DMS79 (cell line): ENCODE results near the gene MRPL4.

Experiments used
- DNase-seq: peaks from one replicate; lab custom pipeline; 2025; lab: John Stamatoyannopoulos, UW

Gene MRPL4

DNA sequence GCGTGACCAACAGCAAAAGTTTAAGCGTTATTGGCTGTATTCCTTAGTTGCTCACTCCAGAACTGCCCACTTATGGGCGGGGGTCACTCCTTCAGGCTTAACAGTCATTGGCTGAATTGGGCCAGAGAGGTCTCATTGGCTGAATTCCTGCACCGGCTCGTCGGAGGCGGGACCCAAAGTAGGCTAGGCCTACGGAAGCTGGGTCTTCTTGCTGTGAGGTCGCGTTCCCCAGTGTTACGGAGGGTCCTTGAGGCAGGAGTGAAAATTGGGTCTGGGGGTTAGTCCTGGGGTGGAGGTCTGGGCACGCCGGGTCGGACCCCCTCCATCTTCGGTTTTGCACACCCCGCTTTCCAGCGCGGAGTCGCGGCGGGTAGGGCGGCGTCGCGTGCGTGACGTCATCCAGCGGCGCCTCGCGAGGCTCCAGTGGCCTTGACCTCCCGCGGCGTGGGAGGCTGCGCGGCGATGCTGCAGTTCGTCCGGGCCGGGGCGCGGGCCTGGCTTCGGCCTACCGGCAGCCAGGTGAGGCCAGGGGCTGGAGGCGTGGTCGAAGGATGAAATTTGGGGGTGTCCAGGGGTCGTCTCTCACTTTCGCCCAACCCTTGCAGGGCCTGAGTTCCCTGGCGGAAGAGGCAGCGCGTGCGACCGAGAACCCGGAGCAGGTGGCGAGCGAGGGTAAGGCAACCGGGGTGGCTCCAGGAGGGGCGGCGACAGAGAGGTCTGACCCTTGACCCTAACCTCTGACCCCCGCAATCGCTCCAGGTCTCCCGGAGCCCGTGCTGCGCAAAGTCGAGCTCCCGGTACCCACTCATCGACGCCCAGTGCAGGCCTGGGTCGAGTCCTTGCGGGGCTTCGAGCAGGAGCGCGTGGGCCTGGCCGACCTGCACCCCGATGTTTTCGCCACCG is at the start of gene MRPL4:
Gene MRPL4, plus strand, starts transcription at position 423 of the 903 bp plus-strand sequence. Its CDS starts 40 bp downstream, at position 463.
- peak; percentile 98 for DNase-seq

DNA sequence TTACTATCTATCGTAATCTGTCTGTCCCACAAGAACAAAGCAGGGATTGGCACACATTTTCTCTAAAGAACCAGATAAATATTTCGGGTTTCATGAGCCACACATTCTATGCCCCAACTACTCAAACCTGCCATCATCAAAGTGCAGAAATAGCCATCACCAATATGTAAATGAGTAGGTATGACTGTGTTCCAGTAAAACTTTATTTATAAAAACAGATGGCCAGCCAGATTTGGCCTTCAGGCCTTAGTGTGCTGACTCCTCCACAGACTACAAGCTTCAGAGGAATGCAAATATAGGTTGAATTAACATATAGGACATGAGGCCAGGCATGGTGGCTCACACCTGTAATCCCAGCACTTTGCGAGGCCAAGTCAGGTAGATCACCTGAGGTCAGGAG is 48.3 kb upstream of the MRPL4 start:
- DNase-seq, result no peak

DNA sequence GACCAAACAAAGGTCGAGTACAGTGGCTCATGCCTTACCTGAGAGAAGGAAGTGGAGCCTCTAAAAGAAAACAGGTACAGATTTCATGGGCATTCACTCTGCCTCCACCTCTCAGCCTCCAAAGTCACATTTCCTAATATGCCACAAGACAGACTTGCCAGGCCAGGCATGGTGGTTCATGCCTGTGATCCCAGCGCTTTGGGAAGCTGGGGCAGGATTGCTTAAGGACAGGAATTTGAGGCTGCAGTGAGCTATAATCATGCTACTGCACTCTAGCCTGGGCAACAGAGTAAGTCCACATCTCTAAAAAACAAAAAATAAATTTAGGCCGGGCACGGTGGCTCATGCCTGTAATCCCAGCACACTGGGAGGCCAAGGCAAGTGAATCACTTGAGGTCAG is 46.4 kb upstream of the MRPL4 start:
- no peak for DNase-seq

DNA sequence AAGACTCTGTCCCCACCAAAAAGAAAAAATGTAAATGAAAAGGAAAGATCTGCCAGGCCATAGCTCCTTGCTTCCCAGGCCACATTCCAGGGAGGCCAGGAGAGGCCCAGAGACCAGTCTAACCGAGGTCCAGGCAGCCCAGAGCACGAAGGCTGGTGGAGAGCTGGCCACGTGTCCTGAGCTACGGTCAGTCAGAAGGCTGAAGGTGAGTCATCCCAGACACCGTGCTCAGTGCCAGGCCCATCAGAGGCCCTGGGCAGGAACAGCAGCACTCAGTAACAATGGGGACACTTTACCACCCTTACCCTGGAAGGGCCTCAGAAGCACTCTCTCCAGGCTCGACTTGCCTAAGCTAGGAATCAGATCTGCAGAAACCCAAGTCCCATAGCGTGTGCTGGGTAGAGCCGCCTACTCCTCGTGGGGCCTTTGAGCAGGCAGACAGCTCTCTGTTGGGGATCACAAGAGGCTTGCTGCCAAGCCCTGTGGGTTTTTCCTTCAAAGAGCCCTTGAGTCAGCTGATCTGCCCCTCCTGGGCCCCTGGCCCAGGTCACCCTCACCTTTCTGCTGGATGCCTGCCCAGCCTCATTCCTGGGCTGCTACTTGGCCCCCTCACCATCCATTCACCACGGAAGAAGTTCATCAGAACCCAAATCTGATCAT is 45.7 kb upstream of the MRPL4 start:
- peak; percentile 83 for DNase-seq

- no peak for DNase-seq
Observed at GRCh38 chr19:10207026-10207425, 45.0 kb upstream of the MRPL4 start.

DNA sequence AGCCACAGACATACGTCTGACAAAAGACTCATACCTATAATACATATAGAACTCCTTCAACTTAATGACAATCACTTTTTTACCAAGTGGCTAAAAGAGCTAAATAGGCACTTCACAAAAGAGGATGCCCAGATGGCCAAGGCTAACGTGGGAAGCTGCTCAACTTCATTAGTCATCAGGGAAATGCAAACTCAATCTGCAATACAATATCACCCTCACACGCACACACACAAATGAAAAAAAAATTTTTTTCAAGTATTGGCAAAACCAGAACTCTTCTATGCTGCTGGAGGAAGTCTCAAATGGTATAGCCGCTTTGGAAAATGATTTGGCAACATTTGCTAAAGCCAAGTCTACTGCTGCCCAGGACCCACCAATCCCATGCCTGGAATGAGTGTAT is 42.7 kb upstream of the MRPL4 start:
- DNase-seq, result peak; percentile 35

DNA sequence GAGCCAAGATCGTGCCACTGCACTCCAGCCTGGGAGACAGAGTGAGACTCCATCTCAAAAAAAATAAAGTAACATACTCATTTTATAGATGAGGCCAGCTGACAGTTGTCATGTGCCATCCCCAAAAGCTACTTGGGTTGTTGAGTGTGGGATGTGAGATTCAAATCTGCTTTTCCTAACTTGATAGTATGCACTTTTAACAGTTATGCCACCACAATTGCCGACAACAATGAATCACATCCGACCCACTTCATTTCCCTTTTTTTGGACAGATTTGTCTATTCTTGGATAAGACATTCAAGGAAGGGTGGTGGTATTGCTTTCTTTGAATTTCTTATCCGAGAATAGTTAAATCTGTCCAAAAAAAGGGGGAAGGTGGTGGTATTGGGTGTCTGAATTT is 41.0 kb upstream of the MRPL4 start:
- no peak for DNase-seq

- no peak for DNase-seq
Observed at GRCh38 chr19:10211691-10212090, 40.3 kb upstream of the MRPL4 start.

DNA sequence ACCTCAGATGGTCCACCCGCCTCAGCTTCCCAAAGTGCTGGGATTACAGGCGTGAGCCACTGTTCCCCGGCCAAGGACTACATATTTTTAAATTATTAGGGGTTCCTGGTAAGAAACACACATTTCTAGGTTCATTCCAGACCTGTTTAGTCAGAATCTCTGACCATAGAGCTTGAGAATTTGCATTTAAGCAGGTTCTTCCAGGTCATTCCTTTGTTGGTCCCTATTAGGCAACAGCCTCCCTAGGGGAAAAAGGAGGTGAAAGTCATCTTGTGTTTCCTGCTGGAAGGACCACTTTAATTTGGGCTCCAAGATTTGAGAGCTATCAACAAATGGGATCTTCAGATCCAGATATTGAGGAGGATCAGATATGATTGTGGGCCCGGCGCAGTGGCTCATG is 37.2 kb upstream of the MRPL4 start:
- no peak for DNase-seq

DNA sequence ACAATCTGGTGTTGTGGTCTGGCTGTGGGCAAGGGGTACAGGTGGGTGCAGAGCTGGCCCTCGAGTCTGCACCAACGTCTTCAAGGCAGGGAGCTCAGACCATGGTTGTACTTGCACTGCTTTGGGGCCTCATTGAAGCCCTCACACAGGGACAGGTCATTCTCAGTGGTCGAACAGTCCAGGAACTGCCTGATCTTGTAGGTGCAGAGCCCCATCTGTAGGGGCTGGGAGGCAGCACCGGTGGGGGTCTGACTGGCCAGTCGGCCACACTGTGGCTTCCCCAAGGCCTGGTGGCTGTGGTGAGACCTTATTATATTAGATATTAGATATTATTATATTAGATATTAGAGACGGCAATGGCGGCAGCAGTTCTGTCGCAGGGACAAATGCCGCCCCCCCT is 34.9 kb upstream of the MRPL4 start:
- no peak for DNase-seq

- DNase-seq, result no peak
Observed at GRCh38 chr19:10219678-10220077, 32.3 kb upstream of the MRPL4 start.

DNA sequence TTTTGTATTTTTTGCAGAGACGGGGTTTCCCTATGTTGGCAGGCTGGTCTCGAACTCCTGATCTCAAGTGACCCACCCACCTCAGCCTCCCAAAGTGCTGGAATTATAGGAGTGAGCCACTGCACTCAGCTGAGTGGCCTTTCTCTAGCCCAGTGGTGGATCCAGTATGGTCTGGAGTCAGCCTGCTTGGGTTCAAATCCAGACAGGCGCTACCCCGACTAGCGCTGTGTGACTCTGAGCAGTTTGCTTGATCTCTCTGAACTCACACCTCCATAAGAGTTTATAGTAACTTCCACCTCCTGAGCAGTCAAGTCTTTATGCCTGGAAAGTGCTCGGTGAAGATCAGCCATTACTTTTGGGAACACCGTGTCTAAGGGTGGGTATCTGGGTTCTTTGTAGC is 31.3 kb upstream of the MRPL4 start:
- DNase-seq, result no peak

DNA sequence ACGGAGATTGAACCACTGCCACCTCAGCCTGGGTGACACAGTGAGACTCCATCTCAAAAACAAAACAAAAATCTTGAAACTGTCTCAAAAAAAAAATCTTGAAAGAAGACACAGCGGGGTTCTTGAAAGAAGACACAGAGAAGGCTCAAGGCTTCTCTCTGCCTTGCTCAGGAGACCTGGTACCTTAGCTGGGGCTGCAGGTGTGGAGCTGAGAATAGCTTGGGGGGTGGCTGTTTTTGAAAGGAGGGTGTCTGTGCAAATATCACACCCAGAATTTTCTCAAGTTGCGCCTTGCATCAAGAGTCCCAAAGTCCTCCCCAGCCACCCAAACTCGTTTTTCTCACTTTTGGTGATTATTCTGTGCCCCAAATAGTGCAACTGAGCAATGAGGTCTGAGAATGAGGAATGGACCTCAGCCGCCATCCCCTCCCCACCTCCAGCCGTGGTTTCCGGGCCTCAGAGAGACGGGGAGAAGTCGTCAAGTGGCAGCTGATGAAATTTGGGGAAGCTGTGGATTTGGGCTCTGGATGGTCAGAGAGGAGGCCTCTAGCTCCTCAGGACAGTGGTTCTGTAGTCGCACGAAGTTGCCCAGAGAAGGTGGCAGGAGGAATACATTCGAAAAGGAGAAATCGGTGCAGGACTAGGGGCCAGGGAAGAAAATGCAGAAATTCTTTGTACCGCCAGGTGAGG is 29.7 kb upstream of the MRPL4 start:
- no peak for DNase-seq

- no peak for DNase-seq
Observed at GRCh38 chr19:10223488-10224213, 28.4 kb upstream of the MRPL4 start.

DNA sequence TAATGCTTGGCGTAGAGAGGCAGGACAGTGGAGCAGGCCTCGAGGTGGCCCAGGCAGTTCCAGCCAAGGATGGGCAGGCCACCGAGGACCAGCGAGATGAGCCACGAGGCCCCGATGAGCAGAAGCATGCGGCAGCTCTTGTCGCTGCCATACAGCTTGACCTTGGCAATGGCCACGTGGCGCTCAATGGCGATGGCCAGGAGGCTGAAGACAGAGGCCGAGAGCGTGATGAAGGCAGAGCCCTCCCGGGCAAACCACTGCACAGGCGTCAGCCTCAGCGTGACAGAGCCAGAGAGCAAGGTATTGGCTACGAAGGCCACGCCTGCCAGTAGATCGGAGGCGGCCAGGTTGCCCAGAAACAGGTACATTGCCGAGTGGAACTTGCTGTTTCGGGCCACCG is 27.7 kb upstream of the MRPL4 start:
- no peak for DNase-seq

GRCh38 chr19:10226021-10226375 is 26.0 kb upstream of the MRPL4 start:
- DNase-seq, result no peak

- DNase-seq, result no peak
Observed at GRCh38 chr19:10226376-10227025, 25.5 kb upstream of the MRPL4 start.

DNA sequence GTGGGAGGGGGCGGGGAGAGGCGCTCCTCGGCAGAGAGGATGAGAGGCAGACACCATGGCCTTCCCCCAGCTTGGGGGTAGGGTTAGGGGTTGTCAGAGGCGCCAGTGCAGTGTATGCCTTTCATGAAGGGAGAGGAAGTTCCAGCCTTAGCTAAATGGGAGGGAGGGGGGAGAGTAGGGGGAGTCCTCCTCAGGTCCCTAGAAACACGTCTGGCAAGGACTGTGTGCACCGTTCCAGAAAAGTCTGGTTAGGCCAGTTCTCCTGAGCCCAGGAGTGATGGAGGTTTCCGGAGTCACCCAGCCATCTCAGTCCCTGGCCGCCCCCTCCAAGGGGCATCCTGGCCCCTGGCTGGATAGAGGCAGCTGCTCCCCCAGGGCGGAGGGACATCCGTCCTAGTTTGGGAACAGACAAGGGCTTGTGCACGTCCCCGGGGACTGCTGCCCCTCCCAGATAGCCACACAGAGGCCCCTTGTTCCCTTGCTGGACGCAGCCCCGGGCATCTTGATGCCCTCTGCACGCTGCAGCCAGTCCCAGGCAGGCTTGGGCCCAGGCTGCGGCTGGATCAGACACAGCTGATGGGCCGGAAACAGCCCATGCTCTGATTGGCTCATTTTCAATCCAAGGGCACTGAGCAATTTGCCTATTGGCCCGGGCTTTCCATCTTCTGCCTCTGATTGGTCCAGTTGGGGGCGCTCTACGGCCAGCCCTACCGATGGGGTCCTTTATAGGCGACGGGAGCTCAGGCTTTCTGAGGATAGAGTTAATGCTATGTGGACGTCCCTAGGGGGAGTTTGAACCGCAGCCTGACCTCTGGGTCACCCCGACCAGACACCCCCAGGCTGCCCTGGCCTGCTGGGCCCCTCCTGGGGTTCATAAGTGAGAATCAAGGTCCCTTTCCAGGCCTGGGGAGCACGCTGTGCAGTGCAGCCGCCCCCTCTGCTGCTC is 24.7 kb upstream of the MRPL4 start:
- DNase-seq, result no peak

GRCh38 chr19:10228393-10228792 is 23.6 kb upstream of the MRPL4 start:
- no peak for DNase-seq

GRCh38 chr19:10228920-10229319 is 23.1 kb upstream of the MRPL4 start:
- no peak for DNase-seq
